SIG-M5 treated with dmso at 0.1 percent for 504 hours (cell line): ENCODE results near the gene TMEM156.
"Not testable (repeated sequence)": the region's sequence is repeated elsewhere in the genome, so short reads cannot be mapped to it uniquely, and the experiment has no call there.

ENCODE experiments used
- DNase-seq: peaks from one replicate; lab custom pipeline; 2025; ENCODE audit not compliant: unreplicated experiment; lab: John Stamatoyannopoulos, UW

TMEM156 gene

GRCh38 chr4:38959248-38959647 is 73.0 kb downstream of the TMEM156 start:
- DNase-seq: not testable (repeated sequence)

- no peak for DNase-seq
Observed at GRCh38 chr4:38958453-38959190, 73.6 kb downstream of the TMEM156 start.

DNA sequence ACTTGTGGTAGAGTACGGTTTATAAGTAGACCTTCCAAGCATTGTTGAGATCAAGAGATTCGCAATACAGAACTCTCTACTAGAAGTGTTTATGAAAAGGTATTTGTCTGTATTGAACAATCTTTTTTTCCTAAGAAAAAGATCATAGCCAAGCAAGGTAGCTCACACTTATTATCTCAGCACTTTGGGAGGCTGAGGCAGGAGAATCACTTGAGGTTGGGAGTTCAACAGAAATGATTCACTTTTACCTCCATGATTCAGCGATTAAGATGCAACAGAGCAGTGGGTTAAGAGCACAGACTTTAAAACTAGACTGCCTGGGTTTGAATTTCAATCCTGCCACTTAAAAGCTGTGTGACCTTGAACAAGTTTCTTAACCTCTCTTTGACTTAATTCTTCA is 74.3 kb downstream of the TMEM156 start:
- DNase-seq: no peak

DNA sequence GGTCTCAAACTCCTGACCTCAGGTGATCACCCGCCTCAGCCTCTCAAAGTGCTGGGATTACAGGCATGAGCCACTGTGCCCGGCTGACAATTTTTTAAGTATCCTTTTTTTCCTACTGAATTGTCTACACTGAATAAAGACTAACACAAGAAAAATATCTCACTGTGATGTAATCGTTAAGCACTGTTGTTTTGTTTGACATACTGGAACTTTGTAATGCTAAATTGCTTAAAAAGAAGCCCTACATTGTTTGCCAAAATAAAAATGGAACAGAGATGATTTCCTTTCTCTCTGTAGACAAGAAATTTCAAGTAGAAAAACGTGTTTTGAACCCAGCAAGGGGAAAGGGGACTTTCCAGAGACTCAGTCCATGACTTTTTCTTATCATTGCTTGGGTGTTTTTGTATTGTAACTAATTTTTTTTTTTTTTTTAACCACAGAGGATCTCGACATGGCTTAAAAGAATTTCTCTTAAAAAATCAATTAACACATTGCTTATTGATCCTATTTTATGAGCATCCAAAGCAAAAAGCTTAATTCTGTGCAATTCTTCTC is 74.9 kb downstream of the TMEM156 start:
- DNase-seq: no peak

DNA sequence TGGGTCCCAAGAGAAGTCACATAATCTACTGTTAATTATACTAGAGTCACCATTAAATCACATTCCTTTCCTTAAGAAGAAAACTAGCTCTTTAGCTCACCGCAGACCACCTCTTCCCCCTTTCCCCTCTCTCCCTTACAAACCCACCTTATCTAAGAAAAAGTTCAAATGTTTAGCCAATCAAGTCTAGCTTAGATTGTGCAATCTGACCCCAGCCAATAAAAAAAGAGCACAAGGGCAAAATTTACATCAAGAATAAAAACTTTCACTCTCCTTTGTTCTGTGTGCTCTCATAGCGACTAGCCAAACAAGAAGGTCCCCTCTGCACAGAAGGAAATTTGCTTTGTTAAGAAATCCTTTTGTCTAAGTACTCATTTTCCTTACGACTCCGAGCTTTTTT is 76.3 kb downstream of the TMEM156 start:
- no peak for DNase-seq

GRCh38 chr4:38954727-38955126 is 77.5 kb downstream of the TMEM156 start:
- DNase-seq: no peak

- DNase-seq: no peak
Observed at GRCh38 chr4:38952017-38952416, 80.2 kb downstream of the TMEM156 start.

DNA sequence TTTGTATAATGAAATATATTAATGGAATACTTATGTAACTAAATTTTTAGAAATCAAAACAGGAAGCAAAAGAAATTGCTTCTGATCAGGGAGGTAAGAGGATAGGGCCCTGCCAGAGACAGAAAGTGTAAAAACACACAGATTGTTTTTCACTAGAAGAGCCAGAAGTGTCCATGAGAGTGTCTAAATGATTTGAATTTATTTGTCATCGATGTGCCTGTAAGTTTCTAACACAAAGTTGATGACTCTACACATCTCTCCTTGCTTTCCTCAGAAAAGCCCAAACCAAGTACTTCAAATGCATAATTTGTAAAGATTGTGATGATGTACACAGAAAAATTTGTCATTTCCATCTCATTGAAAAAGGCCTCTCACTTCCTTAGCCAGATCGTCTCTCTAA is 80.6 kb downstream of the TMEM156 start:
- no peak for DNase-seq

DNA sequence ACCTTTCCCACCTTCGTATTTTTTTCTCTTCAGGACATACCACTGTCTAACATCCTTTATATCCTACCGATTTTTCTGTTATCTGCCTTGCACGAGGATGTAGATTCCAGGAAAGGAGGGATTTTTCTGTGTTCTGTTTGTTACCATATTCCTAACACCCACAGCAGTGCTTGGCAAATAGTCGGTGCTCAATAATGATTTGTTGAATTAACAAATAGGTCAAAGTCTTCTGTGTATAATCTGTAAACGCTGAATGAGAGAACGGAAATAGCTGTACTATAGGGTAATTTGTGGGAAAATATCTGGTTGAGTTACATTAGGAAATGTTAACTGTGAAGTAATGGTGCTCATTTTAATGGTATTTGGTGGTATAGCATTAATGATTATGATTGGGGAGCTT is 81.5 kb downstream of the TMEM156 start:
- DNase-seq: no peak

- no peak for DNase-seq
Observed at GRCh38 chr4:38950159-38950558, 82.0 kb downstream of the TMEM156 start.

DNA sequence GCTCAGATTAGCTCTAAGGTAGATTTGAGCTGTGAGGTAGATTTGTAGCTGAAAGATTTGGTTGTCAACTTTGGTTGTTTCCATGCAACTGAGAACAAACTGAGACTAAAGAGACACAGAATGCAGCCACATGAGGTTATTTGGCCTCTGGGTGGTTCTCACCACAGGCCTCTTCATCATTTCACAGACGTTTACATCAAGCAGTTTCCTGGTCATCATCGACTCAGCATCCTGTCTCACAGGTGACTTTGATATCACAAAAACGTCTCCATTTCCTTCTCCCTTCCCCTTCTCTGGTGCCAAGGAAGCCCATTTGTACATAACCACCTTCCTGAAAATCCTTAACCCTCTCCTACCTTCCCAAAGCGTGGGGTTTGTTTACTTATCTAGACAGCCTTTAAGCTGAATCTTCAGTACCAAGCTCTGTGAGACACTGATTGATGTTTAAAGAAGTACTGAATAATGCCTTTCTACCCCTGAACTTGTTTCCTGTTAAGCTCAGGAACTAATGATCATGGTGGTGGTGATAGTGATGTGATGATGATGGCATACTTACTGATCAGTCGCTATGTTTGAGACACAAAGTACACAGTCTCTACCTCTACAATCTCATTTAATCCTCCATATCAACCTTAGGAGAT is 82.7 kb downstream of the TMEM156 start:
- no peak for DNase-seq

DNA sequence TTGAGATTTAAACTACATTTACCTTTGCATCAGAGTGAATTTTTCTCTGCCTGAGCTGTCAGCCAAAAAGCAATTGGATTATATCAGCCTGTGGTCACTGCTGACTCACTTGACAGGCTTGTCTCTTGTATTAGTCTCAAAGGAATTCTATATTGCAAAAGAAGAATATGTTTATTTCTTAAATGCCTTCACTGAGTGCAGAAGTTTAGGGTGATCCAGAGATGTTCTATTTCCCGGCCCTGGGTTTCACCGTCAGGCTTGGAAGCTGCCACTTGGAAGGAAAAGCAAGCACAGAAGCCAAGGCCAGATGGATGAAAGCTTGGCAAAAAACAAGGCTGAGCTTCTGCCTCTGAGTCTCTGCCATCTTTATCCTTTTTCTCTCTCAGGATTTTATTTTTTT is 83.7 kb downstream of the TMEM156 start:
- DNase-seq: no peak

DNA sequence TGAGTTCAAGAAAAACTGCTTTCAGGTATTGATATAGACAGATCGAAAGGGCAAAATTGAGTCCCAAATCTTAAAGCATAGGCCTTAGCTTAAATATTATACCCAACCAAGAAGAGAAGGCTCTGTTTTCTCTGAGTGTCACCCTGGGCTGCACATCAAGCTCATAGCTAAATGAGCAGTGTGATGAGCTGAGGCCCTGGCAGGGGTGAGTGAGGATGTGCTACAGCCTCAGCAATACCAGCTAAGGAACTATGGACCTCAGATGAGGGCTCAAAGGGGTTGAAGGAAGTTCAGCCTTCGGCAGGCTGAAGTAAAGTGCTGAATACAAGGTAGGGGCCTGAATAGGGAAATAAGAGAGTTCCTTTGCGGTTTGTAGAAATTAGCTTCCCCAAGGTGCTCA is 85.3 kb downstream of the TMEM156 start:
- DNase-seq: no peak

DNA sequence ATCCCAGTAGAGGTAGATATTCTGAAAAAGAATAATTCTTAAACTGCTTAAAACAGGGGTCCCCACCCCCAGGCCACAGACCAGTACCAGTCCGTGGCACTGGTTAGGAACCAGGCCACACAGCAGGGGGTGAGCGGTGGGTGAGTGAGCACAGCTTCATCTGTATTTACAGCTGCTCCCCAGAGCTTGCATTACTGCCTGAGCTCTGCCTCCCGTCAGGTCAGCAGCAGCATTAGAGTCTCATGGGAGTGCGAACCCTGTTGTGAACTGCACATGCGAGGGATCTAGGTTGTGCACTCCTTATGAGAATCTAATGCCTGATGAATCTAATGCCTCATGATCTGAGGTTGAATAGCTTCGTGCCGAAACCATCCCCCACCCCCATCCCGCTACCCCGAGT is 87.8 kb downstream of the TMEM156 start:
- no peak for DNase-seq

- no peak for DNase-seq
Observed at GRCh38 chr4:38943343-38943742, 88.9 kb downstream of the TMEM156 start.

GRCh38 chr4:38941906-38942305 is 90.3 kb downstream of the TMEM156 start:
- DNase-seq: not testable (repeated sequence)

DNA sequence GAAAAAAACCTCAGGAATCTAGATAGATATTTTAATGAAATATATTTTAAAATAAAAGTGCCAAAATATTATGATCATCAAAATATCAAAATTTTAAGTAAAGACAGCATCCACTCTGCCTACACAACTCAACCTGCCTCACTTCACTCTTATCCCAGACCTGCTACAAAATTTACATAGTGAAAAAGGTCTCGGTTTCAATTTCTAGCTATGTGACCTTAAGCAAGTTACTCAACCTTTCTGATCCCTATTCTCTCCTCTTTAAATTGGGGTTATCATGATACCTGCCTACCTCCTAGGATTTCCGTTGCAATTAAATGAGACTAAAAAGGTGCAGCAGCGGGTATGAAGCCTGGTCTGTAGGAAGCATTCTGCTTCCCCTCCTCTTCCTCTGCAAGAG is 91.7 kb downstream of the TMEM156 start:
- DNase-seq: no peak

GRCh38 chr4:38939165-38939564 is 93.0 kb downstream of the TMEM156 start:
- DNase-seq: no peak

- no peak for DNase-seq
Observed at GRCh38 chr4:38935391-38936073, 96.7 kb downstream of the TMEM156 start.

DNA sequence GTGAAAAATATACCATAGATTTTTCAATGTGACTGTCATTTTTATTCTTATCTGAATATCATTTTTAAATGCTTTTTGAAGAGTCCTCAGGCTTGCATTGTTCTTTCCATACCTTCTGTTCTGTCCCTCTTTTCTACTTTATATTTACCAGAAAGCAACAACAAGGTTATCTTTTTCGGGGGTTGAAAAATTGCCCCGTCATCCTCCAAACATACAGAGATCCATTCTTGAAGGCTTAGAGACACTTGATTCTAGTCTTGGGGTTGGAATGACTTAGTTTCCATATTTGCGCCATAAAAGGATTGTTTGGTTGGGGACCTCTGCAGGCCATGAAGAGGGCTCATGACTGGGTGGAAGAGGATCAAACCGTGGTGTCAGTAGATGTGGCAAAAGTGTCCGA is 101.1 kb downstream of the TMEM156 start:
- DNase-seq: no peak

GRCh38 chr4:38930707-38931106 is 101.5 kb downstream of the TMEM156 start:
- DNase-seq: no peak

DNA sequence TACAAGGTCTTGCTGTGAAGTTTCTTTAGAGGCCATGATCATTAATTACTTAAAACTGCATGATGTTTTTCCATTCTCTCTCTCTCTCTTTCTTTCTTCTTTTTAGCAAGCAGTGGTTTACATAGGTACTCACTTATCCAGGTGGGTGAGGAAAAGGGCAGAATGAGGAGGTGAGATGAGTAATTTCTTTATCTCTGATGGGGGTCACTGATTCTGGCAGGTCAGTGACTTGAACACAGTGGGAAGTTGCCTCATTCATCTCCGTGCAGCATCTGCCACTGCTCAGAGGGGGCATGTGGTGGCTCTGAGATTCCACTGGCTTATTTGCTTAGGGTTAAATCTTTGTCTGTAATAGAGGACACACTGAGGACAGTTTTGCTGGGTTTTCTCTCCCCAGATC is 102.0 kb downstream of the TMEM156 start:
- DNase-seq: no peak
